GM15510 (cell line): ENCODE data around the gene NARF.
A peak's percentile ranks its signal among the peaks of the same experiment; 100 is the strongest.

Experiments
- POLR2A ChIP-seq: IDR thresholded peaks from 3 replicates; pipeline ENCODE4 v1.6.1; 2011; ENCODE audit warnings: borderline replicate concordance; ENCODE audit not compliant: insufficient read length; ENCODE audit errors: extremely low read depth

Gene NARF

GRCh38 chr17:82458179-82458884 is at the start of gene NARF:
Gene NARF, plus strand, starts transcription at chr17:82458741. Its CDS starts 63 bp downstream, at chr17:82458804.
- TF ChIP-seq POLR2A: peak; percentile 88

GRCh38 chr17:82408938-82409318 is 49.6 kb upstream of the NARF start:
- no peak for TF ChIP-seq POLR2A

GRCh38 chr17:82410014-82410716 is 48.4 kb upstream of the NARF start:
- TF ChIP-seq POLR2A: no peak

- no peak for TF ChIP-seq POLR2A
Observed at GRCh38 chr17:82411396-82412053, 47.0 kb upstream of the NARF start.

GRCh38 chr17:82412535-82413520 is 45.7 kb upstream of the NARF start:
- TF ChIP-seq POLR2A: no peak

GRCh38 chr17:82414548-82415281 is 43.8 kb upstream of the NARF start:
- TF ChIP-seq POLR2A: no peak

GRCh38 chr17:82415336-82415735 is 43.2 kb upstream of the NARF start:
- TF ChIP-seq POLR2A: no peak

GRCh38 chr17:82415786-82416185 is 42.8 kb upstream of the NARF start:
- TF ChIP-seq POLR2A: no peak

GRCh38 chr17:82416264-82416663 is 42.3 kb upstream of the NARF start:
- TF ChIP-seq POLR2A: no peak

- no peak for TF ChIP-seq POLR2A
Observed at GRCh38 chr17:82416771-82417170, 41.8 kb upstream of the NARF start.

- TF ChIP-seq POLR2A: peak; percentile 66
Observed at GRCh38 chr17:82418001-82418986, 40.2 kb upstream of the NARF start, which contains the start of the genes HEXD and OGFOD3. Gene HEXD, plus strand, starts transcription at chr17:82418347. Its CDS starts 1,453 bp downstream, at chr17:82419800. Gene OGFOD3, minus strand, starts transcription at chr17:82418586. Its CDS starts 101 bp downstream, at chr17:82418485.

- TF ChIP-seq POLR2A: no peak
Observed at GRCh38 chr17:82419540-82419939, 39.0 kb upstream of the NARF start.
